ENCODE data around the gene ALG9.

DNA sequence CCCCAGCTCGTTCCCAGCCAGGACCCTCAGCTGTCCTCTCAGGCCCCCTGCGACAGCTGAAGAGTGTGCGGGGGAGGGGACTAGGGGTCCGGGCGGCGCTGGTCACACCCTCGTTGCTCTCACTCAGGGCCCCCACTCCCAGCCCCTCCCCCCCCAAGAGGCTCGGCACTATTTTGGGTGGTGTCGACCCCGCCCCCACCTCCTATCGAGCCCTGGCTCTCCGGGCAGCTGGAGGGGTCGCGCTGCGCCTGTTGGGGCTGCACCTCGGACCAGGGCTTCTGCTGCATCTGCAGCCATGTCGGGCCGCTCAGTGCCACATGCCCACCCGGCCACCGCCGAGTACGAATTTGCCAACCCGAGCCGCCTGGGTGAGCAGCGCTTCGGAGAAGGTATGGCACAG lies 41.2 kb upstream of the ALG9 start, which contains the start of gene HSPB2:
- TF ChIP-seq, protein P1, sequence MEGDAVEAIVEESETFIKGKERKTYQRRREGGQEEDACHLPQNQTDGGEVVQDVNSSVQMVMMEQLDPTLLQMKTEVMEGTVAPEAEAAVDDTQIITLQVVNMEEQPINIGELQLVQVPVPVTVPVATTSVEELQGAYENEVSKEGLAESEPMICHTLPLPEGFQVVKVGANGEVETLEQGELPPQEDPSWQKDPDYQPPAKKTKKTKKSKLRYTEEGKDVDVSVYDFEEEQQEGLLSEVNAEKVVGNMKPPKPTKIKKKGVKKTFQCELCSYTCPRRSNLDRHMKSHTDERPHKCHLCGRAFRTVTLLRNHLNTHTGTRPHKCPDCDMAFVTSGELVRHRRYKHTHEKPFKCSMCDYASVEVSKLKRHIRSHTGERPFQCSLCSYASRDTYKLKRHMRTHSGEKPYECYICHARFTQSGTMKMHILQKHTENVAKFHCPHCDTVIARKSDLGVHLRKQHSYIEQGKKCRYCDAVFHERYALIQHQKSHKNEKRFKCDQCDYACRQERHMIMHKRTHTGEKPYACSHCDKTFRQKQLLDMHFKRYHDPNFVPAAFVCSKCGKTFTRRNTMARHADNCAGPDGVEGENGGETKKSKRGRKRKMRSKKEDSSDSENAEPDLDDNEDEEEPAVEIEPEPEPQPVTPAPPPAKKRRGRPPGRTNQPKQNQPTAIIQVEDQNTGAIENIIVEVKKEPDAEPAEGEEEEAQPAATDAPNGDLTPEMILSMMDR (IDR thresholded peaks at IDR 0.05), result no peak
- TF ChIP-seq POLR2A (IDR thresholded peaks at IDR 0.05), result no peak

Measured in body of pancreas (tissue), 4 donors.